HG03378 (cell line): ENCODE data around the gene UBE2S.
A peak's percentile ranks its signal among the peaks of the same experiment; 100 is the strongest.
"Not testable (repeated sequence)": the region's sequence is repeated elsewhere in the genome, so short reads cannot be mapped to it uniquely, and the experiment has no call there.

Source experiments
- ATAC-seq: cut with Tn5 transposase; IDR thresholded peaks from one replicate; pipeline ENCODE4 v1.9.1; 2021; ENCODE audit warnings: mild to moderate bottlenecking, moderate library complexity; ENCODE audit not compliant: unreplicated experiment

Gene UBE2S

GRCh38 chr19:55440411-55441105 is 33.0 kb upstream of the UBE2S start:
- ATAC-seq, result no peak

GRCh38 chr19:55439052-55439451 is 31.5 kb upstream of the UBE2S start:
- ATAC-seq, result no peak

GRCh38 chr19:55437410-55437809 is 29.8 kb upstream of the UBE2S start:
- ATAC-seq, result no peak

GRCh38 chr19:55436847-55437246 is 29.3 kb upstream of the UBE2S start:
- no peak for ATAC-seq

GRCh38 chr19:55435020-55435419 is 27.4 kb upstream of the UBE2S start:
- ATAC-seq, result no peak

GRCh38 chr19:55434356-55434919 is 26.9 kb upstream of the UBE2S start:
- ATAC-seq, result no peak

- ATAC-seq, result no peak
These were observed 25.7 kb upstream of the UBE2S start for GRCh38 chr19:55433292-55433691.

GRCh38 chr19:55432241-55432959 is 24.8 kb upstream of the UBE2S start:
- ATAC-seq, result no peak

GRCh38 chr19:55431183-55431582 is 23.6 kb upstream of the UBE2S start:
- no peak for ATAC-seq

GRCh38 chr19:55426042-55426441 is 18.5 kb upstream of the UBE2S start:
- no peak for ATAC-seq

GRCh38 chr19:55424518-55424917 is 16.9 kb upstream of the UBE2S start:
- ATAC-seq, result no peak

- no peak for ATAC-seq
These were observed 15.8 kb upstream of the UBE2S start for GRCh38 chr19:55423225-55424005.

GRCh38 chr19:55421281-55421680 is 13.7 kb upstream of the UBE2S start:
- ATAC-seq, result not testable (repeated sequence)

- ATAC-seq, result no peak
These were observed 12.1 kb upstream of the UBE2S start for GRCh38 chr19:55419624-55420236.

- ATAC-seq, result no peak
These were observed 11.5 kb upstream of the UBE2S start for GRCh38 chr19:55419103-55419502.

GRCh38 chr19:55418185-55418584 is 10.6 kb upstream of the UBE2S start:
- ATAC-seq, result no peak

GRCh38 chr19:55410168-55410567 is 2.6 kb upstream of the UBE2S start:
- no peak for ATAC-seq

- not testable (repeated sequence) for ATAC-seq
These were observed 1.6 kb upstream of the UBE2S start for GRCh38 chr19:55409179-55409578.

GRCh38 chr19:55408533-55408872 is 915 bp upstream of the UBE2S start:
- no peak for ATAC-seq

- ATAC-seq, result peak; percentile 85
These were observed 378 bp upstream of the UBE2S start for GRCh38 chr19:55407800-55408532.
